SHP77 (cell line): ENCODE data around the gene PARD3.

ENCODE experiments used
- DNase-seq, 2 experiments: peaks; one replicate each; lab custom pipeline; 2025; lab: John Stamatoyannopoulos, UW

The PARD3 gene

DNA sequence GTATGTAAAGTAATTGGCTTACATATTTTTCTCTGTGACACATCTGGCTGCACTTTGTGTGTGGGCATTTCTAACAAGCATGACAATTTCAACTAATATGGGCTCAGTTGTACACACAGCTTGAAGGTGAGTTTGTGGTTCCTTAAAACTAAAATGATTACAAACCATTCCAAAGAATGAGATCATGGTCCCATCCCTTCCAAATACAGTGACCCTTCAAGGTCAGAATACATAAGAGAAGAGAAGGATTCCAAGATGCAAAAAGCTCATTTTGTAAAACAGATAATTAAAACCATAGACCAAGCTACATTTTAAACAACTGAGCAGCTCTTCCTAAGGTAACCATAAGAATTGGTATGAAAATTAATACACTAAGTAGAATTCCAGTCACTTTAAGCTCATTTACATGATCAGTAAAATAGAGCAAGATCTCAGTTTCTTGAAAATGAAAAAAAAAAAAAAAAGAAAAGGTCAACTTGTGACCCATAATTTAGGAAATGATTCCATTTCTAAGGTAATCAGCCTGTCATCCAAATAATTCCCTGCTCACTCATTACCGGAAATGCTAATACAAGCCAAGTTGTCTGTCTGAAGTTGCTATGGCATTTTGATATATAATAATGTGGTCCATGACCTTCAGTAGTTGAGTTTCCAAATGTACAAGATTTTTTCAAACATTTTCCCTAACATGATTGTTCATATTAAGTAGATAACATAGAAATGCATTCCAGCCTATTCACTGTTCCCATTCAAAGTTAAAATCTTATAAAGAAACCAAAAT, 688.5 kb downstream of the PARD3 start:
- no peak for DNase-seq

DNA sequence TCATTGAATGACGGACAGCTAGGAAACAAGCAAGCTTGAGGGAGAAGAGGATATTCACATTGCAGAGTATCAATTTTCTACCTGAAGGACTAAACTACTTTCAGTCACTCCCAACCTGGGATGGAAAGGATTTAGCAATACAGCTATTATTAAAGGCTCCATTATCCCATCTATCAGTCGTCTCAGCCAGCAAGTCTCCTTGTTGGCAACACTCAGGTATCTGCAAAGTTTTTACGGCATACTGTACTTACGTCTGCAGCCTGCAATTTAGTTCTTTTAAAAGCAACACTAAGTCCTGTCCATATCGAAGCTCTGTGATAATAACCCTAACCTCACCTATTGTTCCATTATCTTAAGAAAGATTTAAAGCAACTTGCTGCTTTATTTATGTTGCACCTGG, 689.4 kb downstream of the PARD3 start:
- DNase-seq, result no peak

DNA sequence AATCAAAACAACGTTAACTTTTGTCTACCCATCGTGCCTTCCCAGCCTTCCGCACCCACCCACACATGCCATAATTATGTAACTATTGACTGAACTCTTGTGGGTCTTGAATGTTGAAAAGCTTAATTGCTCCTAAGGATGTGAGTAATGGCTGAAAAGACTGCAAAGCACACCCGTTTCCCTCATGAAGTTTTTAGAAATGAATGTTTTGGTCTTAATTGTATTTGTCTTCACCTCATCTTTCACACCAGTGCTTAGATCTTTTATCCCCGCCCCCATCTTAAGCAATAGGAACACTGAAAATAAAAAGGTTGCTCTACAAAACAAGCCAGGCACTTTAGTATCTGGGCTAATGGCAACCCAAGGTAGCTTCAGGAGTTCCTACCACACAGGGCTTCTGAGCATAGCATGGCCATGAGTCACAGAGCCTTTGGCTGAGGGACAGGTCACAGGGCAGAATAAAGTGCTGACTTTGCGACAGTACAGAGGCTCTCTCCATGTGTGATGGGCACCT, 690.5 kb downstream of the PARD3 start:
- no peak for DNase-seq

DNA sequence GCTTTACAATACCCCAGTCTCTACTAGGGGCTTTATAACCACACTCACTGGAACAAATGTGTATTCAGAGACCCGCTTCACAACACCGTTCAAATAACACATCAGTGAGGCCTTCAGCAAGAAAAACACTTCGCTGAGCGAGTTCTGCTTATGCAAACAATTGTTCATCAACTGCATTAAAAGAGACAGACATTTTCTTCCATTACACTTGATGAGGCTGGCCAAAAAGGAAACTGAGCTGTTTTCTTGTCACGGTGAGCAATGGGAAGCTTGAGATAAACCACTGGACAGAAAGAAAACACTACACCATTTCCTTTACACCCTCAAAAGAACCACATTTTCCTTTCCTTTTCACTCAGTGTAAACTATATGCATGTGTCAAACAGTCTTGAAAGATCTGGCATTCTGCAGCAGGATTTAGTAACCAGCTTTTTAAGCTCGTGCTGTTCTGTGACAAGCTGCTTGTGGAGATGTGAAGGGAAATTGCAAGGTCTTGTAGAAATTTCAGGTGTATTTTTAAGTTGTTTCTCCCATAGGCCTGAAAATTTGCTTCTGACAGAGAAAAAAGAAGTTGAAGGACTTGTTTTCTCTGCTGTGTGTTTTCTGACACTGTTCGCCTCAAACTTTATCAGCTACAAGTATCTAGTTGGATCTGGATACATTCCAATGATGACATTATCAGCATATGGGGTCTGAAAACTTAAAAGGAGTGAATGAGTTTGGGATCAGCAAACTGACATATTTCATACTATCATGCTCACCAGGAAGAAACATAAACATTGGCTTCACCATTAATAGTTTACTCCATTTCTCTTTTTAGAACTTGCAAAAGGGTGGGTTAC, 693.1 kb downstream of the PARD3 start:
- no peak for DNase-seq

DNA sequence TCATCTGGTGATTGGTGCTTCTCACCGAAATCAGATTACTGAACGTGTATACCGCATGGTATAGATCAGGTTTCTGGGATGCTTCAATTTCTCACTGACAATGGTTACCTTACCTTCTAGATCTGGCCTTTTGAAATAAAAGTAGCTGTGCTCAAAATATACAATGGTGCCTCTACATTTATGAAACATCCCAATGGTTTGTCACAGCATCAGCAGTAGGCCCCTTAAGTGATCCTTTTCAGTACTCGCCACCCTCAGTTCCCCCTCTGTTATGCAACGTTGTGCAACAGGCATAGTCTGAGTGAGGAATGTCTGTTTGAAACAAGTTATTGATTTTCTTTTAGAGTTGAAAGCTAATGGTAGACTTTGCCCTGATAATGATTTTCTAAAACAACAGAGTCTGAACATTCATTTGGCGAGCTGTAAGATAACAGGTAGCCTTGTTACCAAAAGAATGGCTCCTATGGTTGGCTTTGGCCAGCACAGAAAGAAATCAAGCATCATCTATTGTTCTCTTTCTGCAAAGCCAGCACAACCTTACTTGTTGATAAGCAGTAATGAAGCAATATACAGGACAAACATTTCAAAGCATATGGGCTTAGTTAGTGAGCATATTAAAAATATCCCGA, 693.9 kb downstream of the PARD3 start:
- DNase-seq, result no peak

DNA sequence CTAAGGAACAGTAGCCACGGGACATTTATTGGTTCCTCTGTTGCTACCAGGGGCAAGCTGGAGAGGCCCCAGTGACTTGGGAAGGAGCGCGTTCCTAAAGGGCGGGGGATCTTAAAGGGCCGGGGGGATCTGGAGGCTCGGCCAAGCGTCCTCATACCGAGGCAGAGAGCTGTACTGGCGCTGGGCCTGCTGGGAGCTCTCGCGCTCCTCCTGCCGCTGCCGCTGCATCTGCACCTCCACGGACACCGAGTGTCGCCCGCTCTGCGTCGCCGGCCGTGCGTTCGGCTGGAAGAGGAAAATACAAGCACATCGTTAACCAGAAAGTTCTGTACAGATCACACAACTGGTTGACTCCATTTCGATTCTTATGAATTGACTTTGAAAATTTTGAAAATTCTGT, 695.6 kb downstream of the PARD3 start:
- DNase-seq, result no peak

DNA sequence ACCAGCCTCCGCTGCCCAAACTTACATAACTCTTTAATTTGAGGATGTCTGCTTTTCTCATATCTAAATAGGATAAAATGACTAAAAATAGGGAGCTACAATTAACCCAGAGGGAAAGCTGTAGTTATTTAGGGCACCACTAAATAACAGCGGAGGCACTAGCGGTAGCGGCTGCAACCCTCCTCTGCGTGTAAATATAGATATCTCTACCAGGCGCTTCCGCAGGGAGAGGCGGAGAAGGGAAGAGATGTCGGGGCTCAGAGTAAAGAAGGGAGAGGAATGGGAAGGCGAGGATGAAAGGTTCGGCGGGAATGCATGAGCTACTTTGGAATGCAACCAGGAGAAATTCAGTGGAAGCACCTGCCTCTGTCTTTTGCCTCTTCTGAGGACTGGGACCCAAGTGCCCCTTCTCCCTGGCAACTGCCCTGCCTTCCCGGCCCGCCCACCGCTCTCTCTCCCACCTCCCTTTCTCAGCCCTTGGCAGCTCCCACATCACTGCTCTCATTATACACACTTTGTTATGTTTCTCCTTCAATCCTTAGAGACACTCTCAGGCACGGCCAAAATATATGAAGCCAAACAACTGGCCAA, 698.3 kb downstream of the PARD3 start:
- no peak for DNase-seq

DNA sequence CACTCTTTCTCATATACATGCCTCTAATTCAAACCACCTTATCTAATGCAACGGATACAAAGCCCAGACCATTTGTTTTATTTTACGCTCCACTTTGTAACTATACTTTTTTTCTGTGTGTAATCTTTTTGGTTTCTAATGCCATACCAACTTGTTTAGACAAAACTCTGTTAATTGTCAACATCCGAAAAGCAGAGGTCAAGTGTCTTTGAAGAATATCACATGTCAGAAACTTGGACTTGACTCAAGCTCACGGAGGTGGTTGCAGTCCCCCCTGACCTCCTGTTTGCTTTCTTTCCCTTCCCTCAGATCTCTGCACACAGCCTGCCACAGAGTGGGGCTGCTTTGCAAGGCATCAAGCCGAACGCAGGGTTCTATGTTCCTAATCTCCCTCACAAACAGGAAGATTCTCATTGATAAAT, 698.9 kb downstream of the PARD3 start:
- DNase-seq, result no peak

DNA sequence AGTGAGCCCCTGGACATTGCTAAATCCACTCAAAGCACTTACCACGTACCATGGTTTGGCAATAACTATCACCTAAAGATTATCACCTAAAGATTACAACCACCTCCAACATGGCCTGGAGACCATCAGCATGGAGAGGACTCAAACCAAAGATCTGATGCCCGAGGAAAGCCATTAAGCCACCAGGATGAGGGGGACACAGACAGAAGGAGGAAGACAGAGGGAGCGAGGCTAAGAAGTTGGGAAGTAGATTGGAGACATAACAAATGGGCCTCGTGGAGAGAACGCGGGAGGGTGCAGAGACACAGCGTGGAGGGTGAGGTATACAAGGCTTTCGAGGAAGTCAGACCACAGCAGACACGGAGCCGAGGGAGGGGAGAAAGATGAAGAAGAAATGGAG, 700.2 kb downstream of the PARD3 start:
- no peak for DNase-seq

DNA sequence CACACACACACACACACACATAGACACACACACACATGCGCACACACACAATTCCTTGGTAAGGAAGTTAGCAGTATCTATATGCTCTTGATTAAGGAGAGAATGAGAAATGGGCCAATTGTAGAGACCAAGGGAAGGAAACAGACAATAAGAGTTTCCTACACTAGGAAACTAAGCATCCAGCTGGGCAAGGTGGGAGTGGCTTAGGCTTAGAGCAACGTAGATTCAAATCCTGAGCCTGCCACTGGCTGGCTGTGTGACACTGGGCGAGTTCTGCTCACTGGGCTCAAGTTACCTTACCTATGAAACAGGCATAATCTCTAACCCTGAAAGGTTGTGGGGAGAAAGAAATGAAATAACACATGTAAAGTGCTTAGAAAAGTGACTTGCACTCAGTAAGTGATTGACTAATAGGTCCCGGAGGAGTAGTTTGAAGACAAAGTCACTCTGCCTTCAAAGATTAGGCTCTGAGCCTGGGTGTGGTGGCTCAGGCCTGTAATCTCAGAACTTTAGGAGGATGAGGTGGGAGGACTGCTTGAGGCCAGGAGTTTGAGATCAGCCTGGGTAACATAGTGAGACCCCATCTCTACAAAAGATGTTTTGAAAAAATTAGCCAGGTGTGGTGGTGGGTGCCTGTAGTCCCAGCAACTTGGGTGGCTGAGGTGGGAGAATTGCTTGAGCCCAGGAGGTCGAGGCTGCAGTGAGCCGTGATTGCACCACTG, 701.4 kb downstream of the PARD3 start:
- no peak for DNase-seq

DNA sequence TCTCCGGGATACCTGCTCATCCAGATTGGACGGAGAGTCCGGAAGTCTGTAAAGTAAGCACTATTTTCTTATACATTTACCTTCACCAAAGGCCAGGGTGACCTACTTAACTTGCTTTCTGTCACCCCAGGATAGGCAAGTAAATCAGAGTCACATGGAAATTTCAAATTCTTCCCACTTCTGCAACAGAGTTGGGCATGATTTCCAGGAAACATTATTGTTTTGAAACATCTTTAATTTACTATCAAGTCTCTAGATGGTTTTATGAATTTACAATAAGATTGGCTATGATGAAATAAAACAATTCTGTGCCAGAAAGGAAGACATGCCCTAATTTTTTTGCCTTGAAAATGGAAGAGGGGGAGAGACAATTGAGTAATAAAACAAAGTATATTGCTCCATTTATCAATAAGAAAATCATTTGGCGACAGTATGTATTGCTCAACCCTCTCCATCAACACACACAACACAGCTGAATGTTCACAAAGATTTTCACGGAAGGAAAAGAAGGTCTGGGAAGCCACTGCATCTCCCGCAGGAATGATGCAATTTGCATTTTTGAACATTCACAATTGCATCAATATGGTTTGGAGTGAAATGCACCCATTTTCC, 702.8 kb downstream of the PARD3 start:
- DNase-seq, result no peak

DNA sequence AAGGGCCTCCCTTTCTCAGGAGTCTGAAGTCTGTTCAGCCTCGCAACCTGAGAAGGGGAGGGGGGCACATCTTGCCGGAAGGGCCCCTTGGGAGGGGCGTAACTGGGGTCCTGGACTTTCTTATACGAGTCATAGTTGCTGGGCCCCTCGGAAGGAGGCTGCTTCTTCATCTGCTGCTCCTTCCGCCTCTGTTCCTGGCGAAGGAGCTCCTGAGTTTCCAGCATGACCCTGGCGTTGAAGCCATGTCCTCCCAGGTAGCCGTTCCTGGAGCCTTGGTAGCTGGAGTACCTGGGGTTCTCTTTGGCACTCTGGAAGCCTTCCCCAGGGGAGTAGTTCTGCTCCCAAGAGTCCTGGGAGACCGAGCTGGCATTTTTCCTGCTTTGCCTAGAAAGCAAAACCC, 703.9 kb downstream of the PARD3 start:
- DNase-seq, result no peak

DNA sequence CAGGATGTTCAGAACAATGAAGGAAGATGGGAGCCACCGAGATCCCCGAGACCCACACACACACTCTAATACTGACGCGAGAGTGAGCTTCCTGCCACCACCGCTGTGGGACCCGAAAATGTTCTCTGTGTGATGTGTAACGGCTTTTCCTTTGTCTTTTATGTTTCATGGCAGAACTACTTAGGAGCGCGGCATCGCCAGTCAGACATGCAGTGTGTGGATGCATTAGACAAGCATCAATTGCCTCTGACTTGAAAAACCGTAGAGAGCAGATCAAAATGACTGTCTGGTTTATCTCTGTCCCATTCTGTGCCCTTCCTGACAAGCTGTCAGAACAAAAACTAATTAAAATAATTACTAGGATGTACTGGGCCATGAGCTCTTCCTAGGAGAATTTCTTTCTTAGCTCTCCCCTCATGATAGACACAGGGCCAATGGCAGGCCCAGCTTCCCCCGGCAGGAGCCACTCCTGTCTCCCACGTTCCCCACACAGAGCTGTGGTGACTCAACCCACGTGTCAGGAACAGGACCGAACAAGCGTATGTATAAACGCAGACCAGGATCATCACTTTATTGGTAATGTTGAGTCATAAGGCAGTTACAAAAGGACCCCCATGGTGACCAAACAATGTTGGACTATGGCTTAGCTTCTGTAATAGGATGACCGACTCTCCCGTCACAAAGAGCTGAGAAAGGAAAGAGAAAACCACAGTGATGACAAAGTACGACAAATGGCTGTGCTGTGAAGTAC, 705.0 kb downstream of the PARD3 start:
- no peak for DNase-seq

DNA sequence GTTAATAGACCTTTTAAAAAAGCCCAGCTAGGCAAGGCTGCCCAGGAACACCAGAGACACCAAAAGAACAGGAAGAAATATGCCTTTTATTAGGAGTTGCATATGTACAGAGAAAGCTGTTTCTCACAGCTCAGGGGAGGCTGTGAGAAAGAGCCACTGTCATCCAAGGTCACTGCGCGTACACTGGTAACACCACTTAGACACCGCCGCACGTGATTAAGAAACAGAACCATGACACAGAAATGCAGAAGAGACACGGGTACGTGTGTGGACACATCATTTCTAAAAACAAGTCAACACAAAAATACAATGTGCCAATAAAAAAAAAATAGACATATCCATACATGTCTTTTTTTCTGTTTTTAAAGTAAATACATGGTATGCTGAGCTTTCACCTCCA, 705.6 kb downstream of the PARD3 start:
- no peak for DNase-seq

DNA sequence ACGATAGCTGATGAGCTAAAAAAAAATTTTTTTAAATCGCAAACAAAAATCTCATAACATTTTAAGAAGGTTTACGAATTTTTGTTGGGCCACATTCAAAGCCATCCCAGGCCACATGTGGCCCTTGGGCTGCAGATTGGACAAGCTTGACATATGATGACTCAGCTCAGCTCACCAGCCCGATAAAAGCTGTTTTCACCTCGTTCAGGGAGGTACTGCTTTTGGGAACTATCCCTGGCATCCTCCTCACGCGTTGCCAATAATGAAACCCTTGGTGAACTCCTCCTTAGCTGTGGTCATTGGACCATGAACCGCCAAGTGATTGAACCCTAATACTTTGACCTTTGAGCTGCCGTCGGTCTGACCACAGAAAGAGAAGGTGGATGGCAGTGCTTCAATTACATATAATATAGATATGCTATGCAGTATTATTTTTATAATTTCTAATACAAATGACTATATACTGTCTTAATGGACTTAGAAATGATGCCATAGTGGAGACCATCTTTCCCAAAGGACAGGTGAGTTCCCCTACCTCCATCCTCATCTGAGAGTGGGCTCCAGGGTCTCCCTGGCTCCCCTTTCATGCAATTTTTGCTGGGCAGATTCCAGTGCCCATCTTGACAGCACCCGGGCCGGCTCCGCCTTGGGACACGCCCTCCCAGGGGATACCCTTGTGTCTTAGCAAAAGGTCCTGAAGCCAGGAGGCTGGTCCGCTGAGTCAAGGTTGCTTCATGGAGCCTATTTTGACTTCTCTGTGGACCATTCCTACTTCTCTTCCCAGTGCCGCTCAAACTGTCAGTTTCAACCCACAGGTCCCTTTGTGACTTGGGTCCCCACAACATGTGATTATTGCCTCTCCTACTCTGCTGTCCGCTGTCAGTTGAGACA, 707.2 kb downstream of the PARD3 start:
- DNase-seq, result no peak

DNA sequence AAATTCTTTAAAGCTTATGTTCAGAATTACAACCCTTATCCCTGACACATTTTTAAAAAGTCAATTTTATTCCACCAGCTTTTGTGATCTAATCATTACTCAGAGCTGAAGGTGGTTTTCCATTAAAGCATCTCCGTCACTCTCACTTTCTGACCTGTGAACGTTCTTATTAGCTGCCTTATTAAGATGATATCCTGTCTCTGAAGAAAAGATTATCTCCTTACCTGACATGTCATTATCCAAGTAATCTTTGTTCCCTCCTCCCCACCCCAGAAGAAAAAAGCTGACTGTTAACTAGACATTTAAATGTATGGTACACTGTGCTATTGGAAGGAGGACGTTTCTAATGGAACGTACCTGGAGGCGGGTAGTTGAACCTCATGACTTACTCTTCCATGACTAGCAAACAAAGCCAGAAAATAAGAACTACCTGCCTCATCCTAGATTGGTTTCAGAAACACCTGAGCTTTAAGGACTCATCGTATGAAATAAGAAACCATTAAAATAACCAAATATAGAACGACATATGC, 708.7 kb downstream of the PARD3 start:
- no peak for DNase-seq

DNA sequence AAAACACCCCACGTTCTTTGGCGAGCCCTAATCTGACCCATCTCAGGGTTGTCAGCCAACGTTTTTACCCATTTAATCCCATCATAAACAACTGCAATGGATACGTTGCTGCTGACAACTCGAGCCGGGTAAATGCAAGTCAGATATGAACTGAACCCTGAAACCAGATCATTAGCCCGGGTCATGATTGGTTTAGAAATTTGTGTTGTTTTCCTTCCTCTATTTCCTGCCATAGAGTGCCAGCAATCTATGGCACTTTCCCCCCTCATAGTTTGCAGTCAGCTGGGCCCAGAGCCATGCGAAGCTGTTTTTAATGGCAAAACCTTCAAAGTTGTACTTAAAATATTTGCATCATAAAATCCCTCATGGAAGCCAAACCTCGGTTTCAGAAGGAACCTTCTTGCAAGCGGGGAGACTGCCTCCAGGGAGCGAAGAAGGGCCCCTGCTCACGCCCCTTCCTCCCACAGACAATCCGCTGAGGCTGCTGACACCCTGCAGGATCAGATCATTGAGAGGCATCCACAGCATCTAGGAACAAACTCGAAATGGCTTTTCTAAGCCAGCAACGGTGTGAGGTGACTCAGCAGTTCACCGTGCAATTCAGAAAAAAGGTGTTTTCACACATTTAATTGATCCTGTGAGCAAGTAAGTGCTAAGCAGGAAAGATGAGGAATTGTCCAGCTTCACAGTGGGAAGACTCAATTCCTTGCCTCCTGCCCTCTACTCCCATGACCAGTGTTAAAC, 710.1 kb downstream of the PARD3 start:
- no peak for DNase-seq

DNA sequence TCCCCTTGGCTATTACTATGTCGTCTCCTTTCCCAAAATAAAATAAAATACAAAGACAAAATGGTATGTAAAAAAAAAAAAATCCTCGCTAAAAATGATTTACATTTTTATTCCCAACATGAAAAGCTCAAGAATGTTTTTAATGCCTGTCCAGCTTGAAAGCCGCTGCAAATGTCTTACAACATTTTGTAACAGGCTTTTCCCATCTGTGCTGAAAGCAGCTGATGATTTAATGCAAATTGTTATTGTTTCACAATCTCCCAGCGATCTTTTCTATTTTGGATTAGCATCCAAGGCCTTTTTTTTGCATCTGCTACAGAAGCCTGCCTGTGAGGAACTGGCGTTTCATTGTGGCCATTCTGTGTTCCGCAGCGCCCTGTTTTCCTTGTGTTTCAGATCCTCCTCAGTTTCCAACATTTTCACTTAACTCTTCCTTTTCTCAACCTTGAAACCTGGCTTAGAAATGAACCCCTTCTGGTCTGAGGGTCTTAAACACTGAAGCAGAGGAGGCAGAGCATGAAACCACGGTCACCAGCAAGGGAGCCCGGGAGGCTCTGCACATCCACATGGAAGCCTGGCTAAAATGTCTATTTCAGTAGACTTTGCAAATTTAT, 712.1 kb downstream of the PARD3 start:
- no peak for DNase-seq
